NK-92 treated with Interleukin-12 subunit alpha and Interleukin-12 subunit beta, amount 100 ng/mL, for 24 hours (cell line): ENCODE results near the gene GRIK3.

ENCODE experiments used
- DNase-seq: peaks from one replicate; lab custom pipeline; 2025; lab: John Stamatoyannopoulos, UW

The GRIK3 gene

DNA sequence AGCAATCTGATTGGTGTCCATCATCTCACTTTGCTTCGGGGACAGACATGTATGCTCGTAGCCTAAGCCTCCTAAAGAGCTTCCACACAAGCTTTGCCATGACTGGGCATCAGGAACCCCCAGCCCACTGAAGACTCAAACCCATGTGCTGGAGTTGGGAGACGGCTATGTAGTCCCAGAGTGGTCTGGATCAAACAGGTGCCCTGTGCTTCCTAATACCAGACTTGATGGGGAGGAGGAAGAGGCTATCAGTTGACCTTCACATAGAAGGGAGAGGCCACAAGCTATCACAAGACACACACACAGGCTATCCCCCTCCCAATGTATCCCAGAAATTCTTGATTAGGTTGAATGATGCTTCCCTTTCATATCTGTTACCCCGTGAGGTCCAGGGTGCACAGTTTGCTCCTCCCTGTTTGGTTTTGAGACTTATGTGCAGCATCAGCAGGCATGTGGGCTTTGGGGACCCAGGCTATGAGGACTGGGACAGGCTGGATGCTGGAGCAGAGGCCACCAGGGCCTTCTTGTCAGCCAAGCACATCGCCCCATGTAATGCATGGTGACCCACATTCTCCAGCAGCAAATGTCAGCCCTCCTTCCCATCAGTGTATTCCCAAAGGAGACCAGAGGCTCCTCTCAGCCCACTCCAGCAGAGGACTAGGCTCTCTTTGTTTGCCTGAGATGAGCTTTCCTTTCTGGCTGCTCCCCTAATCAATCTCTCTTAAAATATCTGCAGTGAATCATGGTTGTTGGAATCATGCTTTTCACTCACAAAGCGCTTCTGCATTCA, 159.8 kb downstream of the GRIK3 start:
- DNase-seq: no peak

DNA sequence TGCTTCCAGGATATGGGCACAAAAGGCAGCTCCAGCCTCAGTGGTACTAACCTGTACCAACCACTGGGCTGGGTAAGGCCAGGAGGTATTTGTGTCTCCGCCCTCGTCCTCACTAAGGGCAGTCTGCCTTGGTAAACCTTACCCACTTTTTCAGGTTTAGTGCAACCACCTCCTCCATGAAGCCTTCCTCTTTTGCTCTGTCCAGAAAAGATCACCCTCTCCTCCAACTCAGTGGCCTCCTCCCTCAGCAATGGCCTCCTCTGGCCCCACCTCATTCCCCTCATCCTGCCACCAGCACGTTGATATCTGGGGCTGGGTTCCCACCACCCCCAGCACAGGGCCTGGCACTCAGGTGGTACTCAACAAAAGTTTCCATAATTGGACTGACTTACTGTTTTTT, 161.5 kb downstream of the GRIK3 start:
- DNase-seq: no peak

DNA sequence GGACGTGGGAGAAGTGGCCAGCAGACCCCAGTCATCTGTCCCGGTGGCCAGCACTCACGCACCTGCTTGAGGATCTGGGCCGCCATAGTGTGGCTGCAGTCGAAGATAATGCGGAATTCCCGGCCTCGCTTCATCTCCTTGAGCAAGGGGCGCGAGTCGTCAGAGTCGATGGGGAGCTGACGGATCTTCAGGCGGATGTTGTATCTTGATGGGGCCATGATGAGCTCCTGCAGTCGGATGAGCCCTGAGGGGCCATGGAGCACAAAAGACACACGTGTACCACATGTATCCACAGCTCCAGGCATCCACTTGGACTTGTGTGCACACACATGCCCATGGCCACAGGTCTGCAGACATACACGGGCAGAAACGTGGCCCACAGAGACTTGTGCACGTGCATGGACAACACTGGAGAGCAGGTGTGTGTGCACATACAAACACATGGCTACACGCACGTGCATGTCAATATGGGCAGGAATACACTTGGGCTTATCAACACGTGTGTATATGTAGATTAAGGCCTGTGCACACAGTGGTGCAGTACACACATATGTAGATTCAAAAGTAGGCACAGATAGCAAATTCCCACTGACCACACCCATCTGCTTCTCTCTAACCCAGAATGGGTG, 162.1 kb downstream of the GRIK3 start:
- DNase-seq: no peak

DNA sequence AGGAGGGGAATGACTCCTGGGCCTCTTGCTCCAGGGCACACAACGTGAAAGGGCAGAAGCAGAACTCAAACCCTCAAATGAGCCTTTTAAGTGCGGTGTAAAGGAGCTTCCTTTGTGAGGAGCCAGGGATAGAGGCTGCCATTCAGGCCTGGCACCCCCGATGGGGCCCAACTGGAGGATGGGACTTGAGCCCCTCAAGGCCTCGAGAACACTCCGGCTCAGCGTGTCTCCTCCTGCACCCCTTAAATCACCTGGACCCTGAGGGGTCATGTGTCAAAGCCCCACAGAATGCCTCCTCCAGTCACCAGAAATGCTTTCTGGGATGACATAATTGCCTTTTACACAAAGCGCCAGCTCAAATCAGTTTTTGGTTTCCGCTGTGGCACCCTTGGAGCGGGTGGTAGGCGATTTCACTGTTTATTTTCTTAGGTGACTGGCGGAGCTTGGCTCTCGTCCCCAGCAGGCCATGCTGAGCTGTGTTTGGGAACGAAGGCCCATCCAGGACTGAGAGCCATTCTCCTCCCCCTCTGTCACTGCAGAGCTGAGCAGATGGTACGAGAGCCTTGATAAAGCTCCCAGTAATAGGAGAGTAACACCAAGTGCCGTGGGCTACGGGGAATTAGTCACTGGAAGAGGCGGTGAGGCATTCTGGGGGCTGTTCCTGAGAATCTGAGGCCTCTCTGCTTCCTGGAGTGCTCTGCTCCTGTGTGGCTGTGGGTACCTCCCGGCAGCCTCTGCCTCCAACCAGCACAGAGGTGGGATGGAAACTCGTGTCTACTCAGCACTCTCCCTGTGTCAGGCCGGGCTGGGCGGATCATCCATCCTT, 163.0 kb downstream of the GRIK3 start:
- DNase-seq: no peak

DNA sequence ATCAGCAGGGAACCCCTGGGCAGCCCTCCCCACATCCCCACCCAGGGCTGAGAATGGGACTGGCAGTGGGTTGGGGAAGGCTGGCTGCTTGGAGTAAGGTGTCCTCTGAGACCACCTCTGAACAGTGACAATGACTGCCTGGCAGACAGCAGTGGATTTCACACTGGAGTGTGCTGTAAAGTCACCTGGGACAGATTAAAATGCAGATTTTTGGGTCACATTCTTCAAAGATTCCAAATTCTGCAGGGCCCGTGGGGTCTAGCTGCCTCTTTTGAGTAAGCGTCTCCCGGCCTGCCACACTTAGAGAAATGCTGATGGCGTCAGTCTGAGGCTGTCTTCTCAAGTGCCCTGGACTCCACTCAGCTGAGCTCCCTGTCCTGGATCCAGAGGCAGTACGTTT, 164.5 kb downstream of the GRIK3 start:
- DNase-seq: no peak

DNA sequence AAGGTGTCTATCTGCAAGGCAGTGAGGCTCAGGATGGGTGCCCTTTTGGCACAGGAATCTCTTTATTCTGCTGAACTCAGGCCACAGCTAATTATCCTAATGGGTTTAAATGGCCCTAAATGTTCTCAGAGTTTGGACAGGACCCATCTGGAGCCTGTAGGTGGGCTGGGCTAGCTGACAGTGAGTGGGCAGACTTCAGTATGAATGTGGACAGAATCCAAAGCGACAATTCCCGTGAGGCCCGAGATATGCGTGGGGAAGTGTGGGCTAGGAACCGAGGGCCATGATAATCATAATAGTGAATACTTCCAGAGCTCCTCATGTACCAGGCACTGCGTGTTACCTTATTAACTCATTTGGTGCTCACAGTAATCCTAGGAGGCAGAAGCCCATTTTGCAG, 165.3 kb downstream of the GRIK3 start:
- DNase-seq: no peak

DNA sequence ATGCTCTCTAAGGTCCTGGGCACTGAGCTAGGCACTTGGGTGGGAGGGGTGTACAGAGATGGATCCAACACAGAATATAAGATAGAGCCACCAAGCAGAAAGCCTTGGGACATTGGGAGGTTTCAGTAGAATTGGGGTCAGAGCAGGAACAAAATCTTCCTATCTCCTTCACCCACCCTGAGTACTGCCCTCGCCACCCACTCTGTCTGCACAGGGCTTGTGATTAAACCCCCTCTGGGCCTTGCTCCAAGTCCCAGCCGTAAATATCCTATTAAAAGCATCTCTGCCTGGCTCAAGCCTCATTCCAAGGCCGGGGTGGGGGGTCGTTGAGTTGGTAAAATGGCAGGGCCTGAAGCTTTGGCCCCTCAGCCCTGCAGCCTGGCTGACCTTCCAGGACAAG, 166.7 kb downstream of the GRIK3 start:
- DNase-seq: no peak

DNA sequence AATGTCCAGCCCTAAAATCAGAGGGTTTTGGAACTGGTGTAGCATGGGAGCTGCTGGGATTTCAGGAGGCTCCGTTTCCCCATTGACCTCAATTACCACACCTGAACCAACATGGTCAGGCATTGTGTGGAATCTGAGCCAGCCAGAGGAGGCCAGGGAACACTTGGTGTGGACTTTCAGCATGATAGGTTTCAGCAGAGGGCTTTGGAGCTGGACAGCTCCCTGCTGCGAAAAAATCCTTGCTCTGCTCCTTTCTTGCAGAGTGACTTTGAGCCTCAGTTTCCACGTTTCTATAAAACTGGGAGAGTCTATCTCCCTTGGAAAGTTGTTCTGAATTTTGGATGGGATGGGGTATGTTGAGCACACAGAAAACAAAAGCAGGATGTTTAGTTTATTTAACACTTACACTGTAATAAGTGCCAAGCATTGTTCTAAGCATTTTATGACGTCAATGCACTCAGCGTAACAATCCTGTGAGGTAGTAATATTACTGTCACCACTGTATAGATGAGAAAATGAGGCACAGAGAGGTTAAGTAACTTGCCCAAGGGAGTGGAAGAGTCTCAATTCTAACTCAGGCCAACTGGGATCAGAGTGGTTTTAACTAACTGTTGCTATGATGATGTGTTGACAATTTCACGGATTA, 168.0 kb downstream of the GRIK3 start:
- no peak for DNase-seq

DNA sequence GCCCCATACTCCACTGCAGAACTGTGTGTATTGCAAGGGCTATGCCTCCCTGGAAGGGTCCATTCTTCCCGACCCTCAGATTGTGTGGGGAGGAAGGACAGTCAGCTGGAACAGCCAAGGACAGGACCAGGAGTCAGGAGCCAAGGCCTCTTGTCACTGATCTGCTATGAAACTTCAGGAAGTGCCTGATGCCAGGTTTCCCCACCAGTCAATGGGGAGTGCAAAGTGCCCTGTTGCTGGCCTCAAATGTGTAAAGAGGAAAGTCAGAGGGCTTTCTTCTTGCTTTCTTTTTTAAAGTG, 168.8 kb downstream of the GRIK3 start:
- DNase-seq: no peak

DNA sequence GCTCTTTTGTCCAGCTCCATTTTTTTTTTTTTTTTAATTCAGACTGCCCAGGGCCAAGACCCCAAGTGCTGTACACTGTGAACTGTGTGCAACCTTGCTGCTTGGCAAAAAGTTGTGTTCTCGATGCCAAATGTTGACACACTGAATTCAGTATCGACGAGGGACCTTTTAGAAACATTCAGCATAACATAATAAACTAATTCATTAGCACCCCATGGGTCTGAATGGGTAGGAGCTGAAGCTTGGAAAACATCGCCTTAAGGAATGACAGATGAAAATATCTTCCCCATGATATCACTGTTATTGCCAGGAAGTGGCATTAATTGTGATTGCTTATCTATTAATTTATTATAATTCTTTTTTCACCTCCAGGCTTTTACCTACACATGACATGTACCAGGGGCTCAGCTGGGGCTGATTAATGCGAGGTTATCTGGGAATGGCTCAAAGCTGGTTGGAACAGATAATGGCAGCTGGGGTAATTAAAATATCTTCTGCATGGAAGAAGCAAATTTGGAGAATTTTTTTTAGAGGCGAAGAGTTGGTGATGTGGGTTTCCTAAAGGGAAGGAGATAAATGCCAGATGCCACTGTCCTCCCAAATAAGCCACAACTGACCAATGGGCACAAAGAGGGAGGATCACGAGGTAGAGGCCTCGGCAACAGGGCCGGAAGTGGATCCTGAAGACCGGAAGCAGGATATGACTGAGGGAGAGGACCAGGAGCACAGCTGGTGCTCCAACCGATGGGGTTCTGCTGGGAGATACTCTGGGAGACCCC, 169.3 kb downstream of the GRIK3 start:
- no peak for DNase-seq

DNA sequence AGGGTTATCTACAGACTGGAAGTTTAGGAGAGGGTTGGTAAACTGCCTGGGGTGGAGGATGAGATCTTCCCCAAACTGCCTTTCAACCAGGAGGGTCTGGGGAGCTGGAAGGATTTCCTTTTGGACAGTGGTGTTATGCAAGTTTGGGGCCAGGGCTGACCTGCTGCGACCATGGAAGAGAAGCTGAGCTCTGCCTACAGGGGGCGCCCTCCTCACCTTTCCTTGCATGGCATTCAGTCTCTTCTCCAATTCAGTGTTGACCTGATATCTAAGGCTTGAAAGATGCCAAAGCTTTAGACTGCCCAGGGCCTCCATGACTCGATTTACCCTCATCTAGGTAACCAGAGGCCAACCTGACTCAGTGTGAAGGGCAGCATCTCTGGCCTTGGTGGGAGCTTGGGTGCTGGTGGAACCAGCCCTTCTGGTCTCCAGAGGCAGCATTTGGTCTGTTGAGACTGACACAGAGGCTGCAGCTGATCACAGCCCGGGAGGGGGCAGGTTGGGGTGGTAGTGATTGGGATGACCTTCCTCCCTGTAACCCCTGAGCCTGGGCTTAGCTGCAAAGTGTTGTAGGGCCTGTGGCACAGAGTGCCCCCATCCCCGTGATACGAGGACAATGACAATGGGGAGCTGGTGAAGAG, 170.0 kb downstream of the GRIK3 start:
- no peak for DNase-seq

DNA sequence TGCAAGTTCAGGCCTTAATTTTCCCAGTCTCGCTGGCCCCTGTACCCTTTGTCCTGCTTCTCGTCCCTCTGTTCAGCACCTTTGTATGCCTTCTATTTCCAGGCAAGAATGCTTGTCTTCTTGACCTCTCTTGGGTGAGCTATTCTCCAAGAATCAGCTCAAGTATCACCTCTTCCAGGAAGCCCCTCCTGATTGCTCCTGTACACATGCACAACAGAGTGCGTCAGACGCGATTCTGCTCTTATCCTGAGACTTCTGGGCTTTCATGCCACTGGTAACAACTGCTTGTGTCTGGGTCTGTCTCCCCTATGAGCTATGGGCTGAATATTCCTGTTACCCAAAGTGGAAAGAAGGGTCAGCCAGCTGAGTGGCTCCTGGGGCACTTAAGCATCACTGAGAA, 170.8 kb downstream of the GRIK3 start:
- DNase-seq: no peak

DNA sequence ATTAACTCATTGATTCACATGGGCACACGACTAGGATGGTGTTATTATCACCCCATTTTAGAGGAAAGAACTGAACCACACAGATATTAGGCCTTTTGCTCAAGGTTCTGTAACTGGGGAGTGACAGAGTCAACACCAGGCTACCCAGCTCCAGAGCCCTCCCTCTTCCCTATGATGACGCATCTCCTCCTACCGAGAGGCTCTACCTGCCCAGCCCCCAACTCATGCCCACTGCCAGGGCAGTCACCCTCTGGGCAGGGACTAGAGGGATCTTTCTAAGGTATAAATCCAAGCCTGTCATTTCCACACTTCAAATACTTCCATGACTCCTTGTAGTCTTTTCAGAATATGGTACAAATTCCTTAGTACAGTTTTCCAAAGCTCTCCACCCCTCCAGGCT, 171.3 kb downstream of the GRIK3 start:
- DNase-seq: no peak

DNA sequence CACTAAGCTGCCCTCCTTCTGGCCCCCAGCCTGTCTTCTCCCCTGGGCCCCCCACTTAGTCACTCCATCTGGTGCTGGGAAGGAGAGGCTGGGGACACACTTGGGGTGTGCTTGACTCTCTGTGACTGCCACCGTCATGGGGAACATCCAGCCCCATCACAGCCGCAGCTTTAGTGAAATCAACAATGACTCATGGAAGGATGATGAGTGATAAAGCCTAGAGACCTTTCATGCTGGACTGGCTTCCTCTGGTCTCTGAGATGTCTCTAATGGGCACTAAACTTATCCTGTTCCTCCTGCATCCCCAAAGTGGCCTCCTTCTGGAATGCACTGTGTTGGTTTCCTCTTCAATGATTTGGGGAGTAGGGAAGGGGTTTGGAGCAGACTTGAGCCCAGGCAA, 172.9 kb downstream of the GRIK3 start:
- DNase-seq: no peak

DNA sequence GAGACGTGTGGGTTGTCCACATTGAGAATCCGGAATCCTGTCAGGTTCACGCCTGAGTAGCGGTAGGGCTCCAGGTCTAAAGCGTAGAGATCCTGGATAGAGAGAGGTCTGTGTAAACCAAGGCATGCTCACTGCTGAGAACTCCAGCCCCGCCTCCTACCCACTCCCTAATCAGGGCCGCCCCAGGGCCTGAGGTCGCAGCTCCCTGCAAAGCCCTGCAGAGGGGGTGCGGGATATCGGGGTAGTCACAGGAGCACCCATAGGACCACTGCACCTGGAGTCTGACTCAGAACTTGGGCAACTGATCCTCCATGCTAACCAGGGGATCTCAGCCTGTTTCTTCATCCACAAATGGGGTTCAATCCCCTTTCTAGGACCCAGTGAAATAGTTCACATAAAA, 174.4 kb downstream of the GRIK3 start:
- no peak for DNase-seq

DNA sequence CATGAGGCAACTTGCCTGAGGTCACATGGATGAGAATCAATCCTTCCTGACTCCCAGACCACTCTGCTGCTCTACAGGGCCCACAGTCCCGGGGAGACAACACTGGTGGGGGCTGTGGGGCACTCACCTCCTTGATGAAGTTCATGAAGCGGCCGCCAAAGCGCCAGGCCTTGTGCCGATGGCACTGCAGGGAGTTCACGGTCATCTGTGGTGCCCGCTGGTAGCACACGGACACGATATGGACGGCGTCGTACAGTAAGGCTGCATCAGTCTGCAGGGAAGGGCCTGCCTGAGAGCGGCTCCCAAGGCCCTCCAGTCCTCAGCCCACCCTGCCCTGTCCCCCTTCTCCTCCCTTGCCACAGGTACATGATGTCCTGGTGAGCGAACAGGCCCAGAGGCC, 175.3 kb downstream of the GRIK3 start:
- DNase-seq: no peak

DNA sequence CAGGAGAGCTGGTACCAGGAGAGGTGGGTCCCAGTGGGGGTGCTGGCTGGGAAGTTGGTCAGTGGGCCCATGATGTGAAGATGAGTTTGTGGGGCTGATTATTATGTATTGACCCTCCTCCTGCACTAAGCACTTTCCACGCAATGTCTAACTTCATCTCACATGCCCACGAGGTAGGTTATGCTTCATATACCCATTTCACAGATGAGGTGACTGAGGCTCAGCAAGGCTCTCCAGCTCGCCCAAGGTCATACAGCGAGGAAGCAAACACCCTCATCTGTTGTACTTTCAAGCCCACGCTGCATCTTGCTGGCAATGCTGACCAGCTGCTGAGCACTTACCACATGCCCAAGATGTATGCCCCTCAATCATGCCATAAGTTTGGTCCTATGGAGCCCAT, 175.8 kb downstream of the GRIK3 start:
- DNase-seq: no peak

DNA sequence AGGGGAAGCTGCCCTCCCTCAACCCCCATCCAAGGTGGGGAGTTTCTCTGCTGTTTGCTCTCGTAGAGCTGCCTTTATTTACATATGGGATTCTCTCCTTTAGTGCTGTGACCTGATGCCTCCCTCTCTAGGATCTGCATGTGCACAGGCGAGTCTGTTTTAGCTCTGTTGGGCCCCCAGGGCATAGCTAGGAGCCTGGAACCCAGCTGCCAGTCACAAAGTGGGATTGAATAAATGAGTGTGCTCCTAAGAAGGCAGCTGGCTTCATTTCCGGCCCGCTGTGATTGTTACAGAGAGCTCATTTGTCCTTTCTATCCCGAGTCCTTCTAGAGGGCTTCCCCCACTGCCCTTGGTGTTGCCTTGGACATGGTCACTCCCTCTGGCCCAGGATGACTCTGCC, 176.6 kb downstream of the GRIK3 start:
- no peak for DNase-seq

DNA sequence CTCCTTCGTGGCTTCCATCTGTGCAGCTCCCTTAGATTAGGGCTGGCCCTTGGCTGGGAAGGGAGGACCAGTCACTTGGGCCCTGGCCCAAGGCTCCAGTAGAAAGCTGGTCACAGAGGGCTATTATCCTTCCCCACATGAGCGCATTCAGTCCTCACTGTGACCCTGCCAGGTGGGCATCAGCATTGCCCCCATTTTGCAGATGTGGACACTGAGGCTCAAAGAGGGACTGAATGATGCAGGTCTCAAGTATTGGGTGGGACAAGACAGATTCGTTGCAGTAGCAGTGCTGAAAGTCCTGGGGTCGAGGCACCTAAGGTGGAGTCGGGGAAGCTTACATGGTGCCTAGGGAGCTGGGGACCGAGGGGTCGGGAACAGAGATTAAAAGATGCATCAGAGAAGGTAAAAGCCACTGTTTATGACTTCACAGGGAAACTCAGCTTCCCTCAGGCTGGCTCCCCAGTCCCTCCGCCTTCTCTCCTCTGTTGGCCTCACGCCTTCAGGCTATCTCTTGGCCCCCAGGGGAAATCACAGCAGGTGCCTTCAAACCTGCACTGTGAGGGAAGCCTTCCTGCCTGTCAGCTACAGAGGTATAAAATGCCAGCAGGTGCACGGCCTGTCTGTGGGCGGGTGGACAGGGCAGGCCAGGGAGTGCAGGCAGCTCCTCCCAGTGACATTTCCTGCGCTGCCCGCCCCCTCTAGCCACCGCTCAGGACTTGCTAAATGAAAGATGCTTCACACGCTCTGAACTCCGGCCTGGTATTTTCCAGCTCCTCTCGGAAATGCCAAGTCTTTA, 178.4 kb downstream of the GRIK3 start:
- DNase-seq: peak; percentile 18

DNA sequence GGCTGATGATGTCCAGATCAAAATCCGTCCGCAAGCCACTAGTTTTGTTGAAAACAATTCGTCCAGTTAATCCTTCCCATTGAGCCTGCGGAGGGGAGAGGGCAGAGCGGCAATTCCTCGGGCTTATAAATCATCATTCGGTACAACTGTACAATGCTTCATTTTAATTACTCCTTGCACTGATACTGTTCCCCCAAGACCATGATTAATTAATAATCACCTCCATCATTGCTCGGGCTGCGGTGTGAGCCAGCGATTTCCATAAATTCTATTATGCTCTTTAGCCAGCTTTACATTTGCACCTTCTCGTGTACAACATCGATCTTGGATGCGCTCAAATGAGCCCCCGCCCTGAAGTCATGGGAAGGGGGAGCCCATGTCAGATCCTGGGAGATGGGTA, 180.7 kb downstream of the GRIK3 start:
- DNase-seq: no peak

DNA sequence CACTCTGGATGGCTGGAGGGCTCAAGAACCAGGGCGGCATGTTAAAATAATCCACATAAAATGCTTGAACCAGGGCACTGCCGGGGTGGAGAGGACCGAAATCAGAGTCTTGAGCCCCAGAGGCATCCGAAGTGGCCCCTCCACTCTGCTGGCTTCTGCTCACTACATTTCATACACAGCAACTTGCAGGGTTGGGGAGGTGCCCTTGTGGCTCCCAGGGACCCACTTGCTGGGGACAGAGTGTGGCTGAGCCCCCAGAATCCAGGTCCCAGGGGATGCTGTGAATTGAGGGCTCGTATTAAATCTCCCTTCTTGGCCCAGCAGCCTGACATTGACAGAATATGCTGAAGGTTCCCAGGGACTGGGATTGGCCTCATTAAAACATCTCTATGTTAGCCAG, 181.7 kb downstream of the GRIK3 start:
- no peak for DNase-seq
